Measurements from ENCODE around the gene EFTUD2. TPM values are rescaled to one million over a fixed set of nuclear protein-coding genes. Genes with fewer than 3 reads are reported as not detected.

The EFTUD2 gene
- total and polyA plus RNA-seq, 2 of the 13 experiments (the other 11 are each of a cell fraction or from before 2014, with no cell fraction given) = 111 to 137 TPM

DNA sequence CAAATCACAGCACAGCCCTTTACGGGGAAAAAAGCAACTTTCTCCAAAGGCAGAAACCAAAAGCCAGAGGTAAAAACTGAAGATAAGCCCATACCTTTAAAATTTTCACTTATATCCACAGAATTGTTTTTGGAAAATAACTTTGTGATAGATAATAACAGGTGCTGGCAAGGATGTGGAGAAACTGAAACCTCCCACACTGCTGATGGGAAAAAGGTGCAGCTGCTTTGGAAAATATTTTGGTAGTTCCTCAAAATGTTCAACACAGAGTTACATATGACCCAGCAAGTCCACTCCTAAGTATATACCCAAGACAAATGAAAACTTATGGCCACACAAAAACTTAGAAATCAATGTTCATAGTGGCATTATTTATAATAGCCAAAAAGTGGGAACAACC lies 12.2 kb downstream of the EFTUD2 start:
- in situ Hi-C loops (cut with HindIII; ENCODE audit: extremely low pct_ligation_motif_present, low pct_unique_long_range_greater_than_20kb) (no loop called here), intact Hi-C loops (cut with micrococcal nuclease; ENCODE audit: unreplicated experiment) (no loop called here)
- H3K27ac ChIP-seq (ENCODE audit: extremely low read length, insufficient read depth, low read length) = no peak overlapping the region
- CTCF ChIA-PET (ENCODE audit: low intra/inter-chr PET ratio, low total read pairs) = no interaction called here
- no TSS peak for BruUV-seq (replicated peaks)
- 96% methylated on average over 1 of the region's 1 CpG for WGBS (ENCODE audit: low lambda C conversion rate)
- no peak for TF ChIP-seq RORA (CRISPR knock-in tag; IDR thresholded peaks at IDR 0.05)
- TF ChIP-seq ZNF530 (CRISPR knock-in tag; IDR thresholded peaks at IDR 0.05; ENCODE audit: low read depth) = no peak
- TF ChIP-seq MYC (CRISPR knock-in tag; IDR thresholded peaks at IDR 0.05; ENCODE audit: borderline replicate concordance) = no peak
- no peak overlapping the region for H3K4me3 ChIP-seq (replicated peaks in 1 of 3; ENCODE audit: insufficient read depth in 1 of 3, low read depth in 2 of 3, low read length in 3 of 3)
- peaks cover 22% of the 10 kb centered on the region for H4K20me1 ChIP-seq (ENCODE audit: insufficient read depth, low read length)
- FAIRE-seq (no peak), DNase-seq (ENCODE audit: low spot score) (no peak), ATAC-seq (no peak)
- H3K4me1 ChIP-seq (ENCODE audit: insufficient read depth, low read length) = peaks cover 22% of the 10 kb centered on the region
- POLR2A ChIA-PET = no interaction called here
- no peak overlapping the region for H3K9ac ChIP-seq (ENCODE audit: insufficient read depth, low read depth, low read length)
- H3K4me2 ChIP-seq (ENCODE audit: low read depth, low read length) = no peak overlapping the region
- no peaks in the 10 kb centered on the region for H3K27me3 ChIP-seq (ENCODE audit: control insufficient read depth in 1 of 2, insufficient read depth in 2 of 2, low read length in 2 of 2)
- H2AFZ ChIP-seq (ENCODE audit: low read length) = no peak overlapping the region
- no peaks in the 10 kb centered on the region for H3K9me3 ChIP-seq (ENCODE audit: low read length)
- H3K79me2 ChIP-seq (ENCODE audit: insufficient read depth, low read length) = peaks cover 38% of the 10 kb centered on the region
- peaks cover 31 to 62% of the 10 kb centered on the region in 2 experiments for H3K36me3 ChIP-seq (replicated peaks in 1 of 2; ENCODE audit: control insufficient read depth in 1 of 2, insufficient read depth in 2 of 2, low read length in 2 of 2)

DNA sequence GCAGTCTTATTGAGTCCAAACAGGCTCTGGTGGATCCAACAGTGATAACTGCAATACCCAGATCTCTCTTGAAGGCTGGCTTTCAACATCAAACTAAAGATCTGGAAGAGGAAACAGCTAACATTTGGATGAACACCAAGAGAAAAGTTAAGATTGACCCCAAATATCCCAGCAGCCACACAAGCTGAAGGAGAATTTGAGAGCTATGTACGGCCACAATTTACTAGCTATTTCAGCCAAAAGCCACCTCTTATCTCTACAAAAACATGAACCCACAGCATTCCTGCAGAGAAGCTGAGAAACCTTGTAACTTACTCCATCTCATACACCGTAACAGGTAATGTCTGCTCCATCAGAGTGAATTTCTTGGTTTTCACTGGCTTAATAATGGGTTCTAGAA lies 14.3 kb downstream of the EFTUD2 start:
- intact Hi-C loops (cut with micrococcal nuclease; ENCODE audit: unreplicated experiment) = no loop called here
- no peaks in the 10 kb centered on the region for H3K27me3 ChIP-seq (ENCODE audit: control insufficient read depth in 1 of 2, insufficient read depth in 2 of 2, low read length in 2 of 2)
- CTCF ChIA-PET (ENCODE audit: low intra/inter-chr PET ratio, low total read pairs) = no interaction called here

More for the DNA sequence above, 14.3 kb downstream of the EFTUD2 start:
- H2AFZ ChIP-seq (ENCODE audit: low read length) = no peak overlapping the region
- ATAC-seq (no peak), FAIRE-seq (no peak), DNase-seq (ENCODE audit: low spot score) (no peak)
- POLR2A ChIA-PET = no interaction called here
- H3K36me3 ChIP-seq (replicated peaks in 1 of 2; ENCODE audit: control insufficient read depth in 1 of 2, insufficient read depth in 2 of 2, low read length in 2 of 2) = peaks cover 34 to 71% of the 10 kb centered on the region in 2 experiments
- in situ Hi-C loops (cut with HindIII; ENCODE audit: extremely low pct_ligation_motif_present, low pct_unique_long_range_greater_than_20kb) = no loop called here
- H3K79me2 ChIP-seq (ENCODE audit: insufficient read depth, low read length) = peaks cover 28% of the 10 kb centered on the region
- TF ChIP-seq KLF13 (CRISPR knock-in tag; IDR thresholded peaks at IDR 0.05) (no peak), ZNF30 (CRISPR knock-in tag; IDR thresholded peaks at IDR 0.05) (no peak)
- no TSS peak for BruUV-seq (replicated peaks)
- H3K4me1 ChIP-seq (ENCODE audit: insufficient read depth, low read length) = peaks cover 22% of the 10 kb centered on the region
- no peak overlapping the region for H3K4me2 ChIP-seq (ENCODE audit: low read depth, low read length)
- WGBS (ENCODE audit: low lambda C conversion rate) = 93% methylated on average over 2 of the region's 2 CpGs
- no peak overlapping the region for H3K4me3 ChIP-seq (replicated peaks in 1 of 3; ENCODE audit: insufficient read depth in 1 of 3, low read depth in 2 of 3, low read length in 3 of 3)
- no peak overlapping the region for H3K9ac ChIP-seq (ENCODE audit: insufficient read depth, low read depth, low read length)
- peaks cover 22% of the 10 kb centered on the region for H4K20me1 ChIP-seq (ENCODE audit: insufficient read depth, low read length)
- no peak overlapping the region for H3K27ac ChIP-seq (ENCODE audit: extremely low read length, insufficient read depth, low read length)
- no peaks in the 10 kb centered on the region for H3K9me3 ChIP-seq (ENCODE audit: low read length)
